H9 (cell line): Measurements from ENCODE around the gene SFXN1. TPM values are rescaled to one million over a fixed set of nuclear protein-coding genes. Genes with fewer than 3 reads are reported as not detected.

Source experiments
- DNase-seq: peaks from one replicate; pipeline ENCODE4 v3.0.0-alpha.2; 2017
- H2AFZ ChIP-seq: one replicate; pipeline ENCODE4 v1.6.1; 2013; ENCODE audit warnings: mild to moderate bottlenecking, low read length, control low read depth, moderate library complexity
- H2AK5ac ChIP-seq: 2 replicates; pipeline ENCODE4 v1.6.1; 2013; ENCODE audit warnings: low read length, control low read depth, mixed read lengths; ENCODE audit not compliant: insufficient read length
- H2BK120ac ChIP-seq: one replicate; pipeline ENCODE4 v1.6.1; 2013; ENCODE audit warnings: low read depth, mild to moderate bottlenecking, low read length, control low read depth, inconsistent platforms; ENCODE audit not compliant: poor library complexity, severe bottlenecking
- H2BK12ac ChIP-seq: 2 replicates; pipeline ENCODE4 v1.6.1; 2013; ENCODE audit warnings: low read length, control low read depth, mixed read lengths, low read depth; ENCODE audit not compliant: insufficient read length
- H2BK15ac ChIP-seq: 2 replicates; pipeline ENCODE4 v1.6.1; 2013; ENCODE audit warnings: low read depth, low read length, control low read depth
- H2BK20ac ChIP-seq: one replicate; pipeline ENCODE4 v1.6.1; 2013; ENCODE audit warnings: low read depth, mild to moderate bottlenecking, low read length, control low read depth, inconsistent platforms; ENCODE audit not compliant: poor library complexity, severe bottlenecking
- H2BK5ac ChIP-seq: 2 replicates; pipeline ENCODE4 v1.6.1; 2013; ENCODE audit warnings: low read length, control low read depth, mixed read lengths; ENCODE audit not compliant: insufficient read length
- H3K14ac ChIP-seq: 2 replicates; pipeline ENCODE4 v1.6.1; 2013; ENCODE audit warnings: low read length, control low read depth; ENCODE audit not compliant: insufficient read depth
- H3K18ac ChIP-seq: 2 replicates; pipeline ENCODE4 v1.6.1; 2013; ENCODE audit warnings: low read depth, mild to moderate bottlenecking, mixed read lengths, low read length, control low read depth; ENCODE audit not compliant: insufficient read length
- H3K23ac ChIP-seq: 2 replicates; pipeline ENCODE4 v1.6.1; 2013; ENCODE audit warnings: low read length, control low read depth, mixed read lengths, low read depth; ENCODE audit not compliant: insufficient read length
- H3K23me2 ChIP-seq: 2 replicates; pipeline ENCODE4 v1.6.1; 2013; ENCODE audit warnings: low read depth, mild to moderate bottlenecking, mixed read lengths, low read length, control low read depth; ENCODE audit not compliant: insufficient read length, poor library complexity, severe bottlenecking
- H3K27ac ChIP-seq: 2 replicates; pipeline ENCODE4 v1.5.1; 2013; ENCODE audit warnings: low read length, control low read depth, mixed read lengths, low read depth; ENCODE audit not compliant: insufficient read length
- H3K27me3 ChIP-seq: 2 replicates; pipeline ENCODE4 v1.6.1; 2013; ENCODE audit warnings: low read length, control low read depth, inconsistent platforms; ENCODE audit not compliant: insufficient read depth
- H3K4ac ChIP-seq: 2 replicates; pipeline ENCODE4 v1.6.1; 2013; ENCODE audit warnings: low read depth, mild to moderate bottlenecking, control low read depth, inconsistent platforms, low read length, moderate library complexity
- H3K4me1 ChIP-seq: 2 replicates; pipeline ENCODE4 v1.6.1; 2013; ENCODE audit warnings: low read length, control low read depth, inconsistent platforms; ENCODE audit not compliant: insufficient read depth
- H3K4me2 ChIP-seq: 2 replicates; pipeline ENCODE4 v1.6.1; 2013; ENCODE audit warnings: low read length, control low read depth, mixed read lengths; ENCODE audit not compliant: insufficient read length, insufficient read depth
- H3K56ac ChIP-seq: 2 replicates; pipeline ENCODE4 v1.6.1; 2013; ENCODE audit warnings: low read depth, mild to moderate bottlenecking, mixed read lengths, low read length, control low read depth; ENCODE audit not compliant: insufficient read length
- H3K79me1 ChIP-seq: 2 replicates; pipeline ENCODE4 v1.6.1; 2013; ENCODE audit warnings: low read depth, mild to moderate bottlenecking, moderate library complexity, low read length, control low read depth, inconsistent platforms; ENCODE audit not compliant: insufficient read depth, poor library complexity, severe bottlenecking
- H3K79me2 ChIP-seq: 2 replicates; pipeline ENCODE4 v1.6.1; 2013; ENCODE audit warnings: low read length, control low read depth, inconsistent platforms; ENCODE audit not compliant: insufficient read depth
- H3K9ac ChIP-seq: 2 replicates; pipeline ENCODE4 v1.6.1; 2013; ENCODE audit warnings: low read length, control low read depth, mixed read lengths; ENCODE audit not compliant: insufficient read length; ENCODE audit errors: extremely low read depth
- H3K9me3 ChIP-seq: one replicate; pipeline ENCODE4 v1.6.1; 2013; ENCODE audit warnings: low read depth, low read length, inconsistent platforms; ENCODE audit not compliant: control insufficient read depth
- H3T11ph ChIP-seq: one replicate; pipeline ENCODE4 v1.6.1; 2013; ENCODE audit warnings: mild to moderate bottlenecking, low read length, control low read depth, inconsistent platforms
- H4K20me1 ChIP-seq: one replicate; pipeline ENCODE4 v1.6.1; 2013; ENCODE audit not compliant: control insufficient read depth, insufficient read length, insufficient read depth
- H4K5ac ChIP-seq: 2 replicates; pipeline ENCODE4 v1.6.1; 2013; ENCODE audit warnings: low read depth, mild to moderate bottlenecking, mixed read lengths, low read length, control low read depth; ENCODE audit not compliant: insufficient read length
- H4K8ac ChIP-seq: replicated peaks from 2 replicates; pipeline ENCODE4 v1.6.1; 2013; ENCODE audit warnings: low read length, control low read depth, mixed read lengths, low read depth; ENCODE audit not compliant: insufficient read length
- H4K91ac ChIP-seq: 2 replicates; pipeline ENCODE4 v1.6.1; 2013; ENCODE audit warnings: low read depth, mild to moderate bottlenecking, moderate library complexity, mixed read lengths, low read length, control low read depth; ENCODE audit not compliant: insufficient read length
- H3K27ac Mint-ChIP-seq, 3 experiments: 2 replicates in 2 of 3; 3 replicates in 1 of 3; pipeline ENCODE4 v1.8.0; 2020 to 2021; ENCODE audit warnings: mixed read lengths in 3 of 3, mild to moderate bottlenecking in 1 of 3, moderate library complexity in 1 of 3
- H3K27me3 Mint-ChIP-seq: 2 replicates; pipeline ENCODE4 v1.8.0; 2021; ENCODE audit warnings: low read depth, mild to moderate bottlenecking, moderate library complexity, mixed read lengths
- H3K36me3 Mint-ChIP-seq, 3 experiments: 2 replicates in 2 of 3; 3 replicates in 1 of 3; pipeline ENCODE4 v1.8.0; 2020 to 2021; ENCODE audit warnings: low read depth in 3 of 3, mixed read lengths in 3 of 3; ENCODE audit not compliant: insufficient read depth in 1 of 3
- H3K4me1 Mint-ChIP-seq, 2 experiments: 2 replicates each; pipeline ENCODE4 v1.8.0; 2020; ENCODE audit warnings: mixed read lengths in 2 of 2
- H3K4me3 Mint-ChIP-seq, 2 experiments: 2 replicates in 1 of 2; 3 replicates in 1 of 2; pipeline ENCODE4 v1.8.0; 2020 to 2021; ENCODE audit warnings: mild to moderate bottlenecking in 2 of 2, mixed read lengths in 2 of 2, moderate library complexity in 1 of 2
- H3K9me3 Mint-ChIP-seq, 2 experiments: 2 replicates in 1 of 2; 3 replicates in 1 of 2; pipeline ENCODE4 v1.8.0; 2020; ENCODE audit warnings: mild to moderate bottlenecking in 2 of 2, mixed read lengths in 2 of 2, moderate library complexity in 1 of 2
- CTCF ChIP-seq: fragments of 200-600 bp; sonication (generic); conservative IDR thresholded peaks from 3 replicates; pipeline ENCODE4 v1.8.0; 2021; ENCODE audit warnings: antibody characterized with exemption, mild to moderate bottlenecking
- WGBS: extraction: QIAGEN DNeasy Blood & Tissue Kit; methylation state at CpG from one replicate; pipeline ENCODE4 v1.1.7; 2013; ENCODE audit warnings: missing lambda C conversion rate, low lambda C conversion rate, mixed read lengths; ENCODE audit not compliant: insufficient read length; ENCODE audit errors: extremely low coverage; 5-methylcytosine and 5-hydroxymethylcytosine counted together
- total RNA-seq: library from RNA; stranded (reverse); gene quantifications from 2 replicates; pipeline ENCODE4 v1.2.1, GENCODE V29; 2021

The SFXN1 gene
- total RNA-seq, 1 experiment from 2014 or later = 99.2 TPM

- no peak overlapping the region for H2BK15ac ChIP-seq
- no peaks in the 10 kb centered on the region for H3K9me3 ChIP-seq
- no peak overlapping the region for H3K14ac ChIP-seq
- no peak overlapping the region for H2BK12ac ChIP-seq
- no peak overlapping the region for H2BK20ac ChIP-seq
- H3T11ph ChIP-seq = no peak overlapping the region
- Mint-ChIP-seq H3K27me3 (peaks cover 12% of the 10 kb centered on the region), H3K4me3 (no peak overlapping the region), H3K4me1 (peaks cover 5 to 8% of the 10 kb centered on the region in 2 experiments), H3K27ac (no peak overlapping the region), H3K36me3 (no peaks in the 10 kb centered on the region), H3K9me3 (no peaks in the 10 kb centered on the region)
- H3K56ac ChIP-seq = no peak overlapping the region
- no peak overlapping the region for H3K23ac ChIP-seq
- no peaks in the 10 kb centered on the region for H3K27me3 ChIP-seq
- no peak overlapping the region for H3K9ac ChIP-seq
- no peak overlapping the region for H2AFZ ChIP-seq
- no peak overlapping the region for H2BK5ac ChIP-seq
- H4K20me1 ChIP-seq = no peaks in the 10 kb centered on the region
- TF ChIP-seq CTCF = no peak
- H3K79me1 ChIP-seq = no peaks in the 10 kb centered on the region
- H3K4ac ChIP-seq = no peak overlapping the region
- no peak overlapping the region for H3K4me2 ChIP-seq
- no CpG with 5 or more reads among the region's 3 CpGs for WGBS
- H2BK120ac ChIP-seq = no peak overlapping the region
- no peaks in the 10 kb centered on the region for H3K79me2 ChIP-seq
- no peak overlapping the region for H3K18ac ChIP-seq
- H4K5ac ChIP-seq = no peak overlapping the region
- no peaks in the 10 kb centered on the region for H3K23me2 ChIP-seq
- no peak overlapping the region for H2AK5ac ChIP-seq
- H3K4me1 ChIP-seq = no peaks in the 10 kb centered on the region
- no peak overlapping the region for H3K27ac ChIP-seq
- no peak overlapping the region for H4K91ac ChIP-seq
- no peak overlapping the region for H4K8ac ChIP-seq
- DNase-seq = no peak
These were observed 13.1 kb upstream of the SFXN1 start for GRCh38 chr5:175465282-175465681.
